HepG2 (cell line): Measurements from ENCODE around the gene BBOX1. TPM values are rescaled to one million over a fixed set of nuclear protein-coding genes. Genes with fewer than 3 reads are reported as not detected.

Experiments
- ATAC-seq: fragments of 200-7000 bp; cut with Tn5 transposase; 3 replicates; pipeline ENCODE4 v1.9.1; 2020; ENCODE audit warnings: mild to moderate bottlenecking, moderate library complexity
- BruUV-seq: library from RNA; stranded (reverse); fragments of 400-500 nt; replicated peaks from 2 replicates; lab custom pipeline; 2021; lab: Mats Ljungman, UMichigan
- CTCF ChIA-PET: fragments of 300-600 bp; formaldehyde crosslinking; extraction: SDS; loops from one replicate; lab custom pipeline; 2021; ENCODE audit warnings: low total read pairs, inconsistent platforms, low intra/inter-chr PET ratio; lab: Yijun Ruan, JAX
- POLR2A ChIA-PET: fragments of 350-600 bp; sonication (Branson Sonifier 250); formaldehyde crosslinking; loops from one replicate; lab custom pipeline; 2020; ENCODE audit warnings: antibody characterized with exemption, inconsistent platforms; lab: Yijun Ruan, JAX
- DNase-seq: peaks from one replicate; pipeline ENCODE4 v3.0.0-alpha.2; 2015; ENCODE audit warnings: low spot score
- FAIRE-seq: peaks from 3 replicates; lab custom pipeline; 2011; peaks lifted over from hg19 to GRCh38; lab: Jason Lieb, UNC
- H2AFZ ChIP-seq: one replicate; pipeline ENCODE4 v1.6.1; 2011; ENCODE audit warnings: low read length, inconsistent platforms
- H3K27ac ChIP-seq: fragments of 300-600 bp; 3 replicates; pipeline ENCODE4 v1.8.0; 2011; ENCODE audit warnings: mixed run types, mild to moderate bottlenecking, mixed read lengths, low read length, inconsistent platforms; ENCODE audit not compliant: insufficient read depth; ENCODE audit errors: extremely low read length
- H3K27me3 ChIP-seq, 2 experiments: fragments of 200-600 bp in 1 of 2; 2 replicates in 1 of 2; 3 replicates in 1 of 2; pipeline versions ENCODE4 v1.6.0 to v1.8.0; 2011; ENCODE audit warnings: low read length in 2 of 2, mild to moderate bottlenecking in 2 of 2, moderate library complexity in 2 of 2, inconsistent platforms in 1 of 2; ENCODE audit not compliant: insufficient read depth in 2 of 2, control insufficient read depth in 1 of 2
- H3K36me3 ChIP-seq, 2 experiments: fragments of 200-600 bp in 1 of 2; replicated peaks in 1 of 2; 2 replicates in 1 of 2; 3 replicates in 1 of 2; pipeline versions ENCODE4 v1.5.1 to v1.8.0; 2011; ENCODE audit warnings: low read length in 2 of 2, inconsistent platforms in 1 of 2; ENCODE audit not compliant: insufficient read depth in 2 of 2, control insufficient read depth in 1 of 2
- H3K4me1 ChIP-seq: 2 replicates; pipeline ENCODE4 v1.5.1; 2012; ENCODE audit warnings: low read length, inconsistent platforms; ENCODE audit not compliant: insufficient read depth
- H3K4me2 ChIP-seq: 2 replicates; pipeline ENCODE4 v1.6.0; 2011; ENCODE audit warnings: low read depth, low read length, inconsistent platforms
- H3K4me3 ChIP-seq, 3 experiments: fragments of 200-600 bp in 1 of 3; sonication (generic), shearing (Covaris generic) in 1 of 3; replicated peaks in 1 of 3; 2 replicates each; pipeline ENCODE4 v1.5.1; 2011 to 2016; ENCODE audit warnings: low read length in 3 of 3, inconsistent platforms in 2 of 3, low read depth in 2 of 3, mild to moderate bottlenecking in 2 of 3, control low read depth in 1 of 3, mixed read lengths in 1 of 3; ENCODE audit not compliant: insufficient read depth in 1 of 3
- H3K79me2 ChIP-seq: one replicate; pipeline ENCODE4 v1.6.1; 2011; ENCODE audit warnings: low read length, inconsistent platforms; ENCODE audit not compliant: insufficient read depth
- H3K9ac ChIP-seq: 2 replicates; pipeline ENCODE4 v1.6.0; 2011; ENCODE audit warnings: mild to moderate bottlenecking, low read depth, low read length, inconsistent platforms; ENCODE audit not compliant: insufficient read depth
- H3K9me3 ChIP-seq: 2 replicates; pipeline ENCODE4 v1.5.1; 2012; ENCODE audit warnings: mild to moderate bottlenecking, low read length
- H4K20me1 ChIP-seq: 2 replicates; pipeline ENCODE4 v1.6.0; 2011; ENCODE audit warnings: inconsistent platforms, mild to moderate bottlenecking, low read length, moderate library complexity; ENCODE audit not compliant: insufficient read depth
- JUNB ChIP-seq: sonication (generic); formaldehyde crosslinking; IDR thresholded peaks from 2 replicates; pipeline ENCODE4 v1.8.0; 2022; ENCODE audit warnings: missing genetic modification reagents, mild to moderate bottlenecking, borderline replicate concordance
- NFATC3 ChIP-seq: sonication (generic); formaldehyde crosslinking; IDR thresholded peaks from 2 replicates; pipeline ENCODE4 v1.5.1; 2020; ENCODE audit warnings: mild to moderate bottlenecking, missing genetic modification reagents
- TBX2 ChIP-seq: sonication (generic); formaldehyde crosslinking; IDR thresholded peaks from 2 replicates; pipeline ENCODE4 v1.5.0; 2020; ENCODE audit warnings: missing genetic modification reagents, mild to moderate bottlenecking, borderline replicate concordance
- ZMYM3 ChIP-seq: sonication (generic); formaldehyde crosslinking; IDR thresholded peaks from 2 replicates; pipeline ENCODE4 v1.5.1; 2020; ENCODE audit warnings: mild to moderate bottlenecking, missing genetic modification reagents
- ZNF333 ChIP-seq: sonication (generic); formaldehyde crosslinking; IDR thresholded peaks from 2 replicates; pipeline ENCODE4 v1.4.0; 2020; ENCODE audit warnings: mild to moderate bottlenecking, missing genetic modification reagents, borderline replicate concordance
- ZNF646 ChIP-seq: sonication (generic); formaldehyde crosslinking; IDR thresholded peaks from 2 replicates; pipeline ENCODE4 v1.9.0; 2021; ENCODE audit warnings: mild to moderate bottlenecking, missing genetic modification reagents
- WGBS: methylation state at CpG from one replicate; pipeline ENCODE4 v1.1.6; 2017; ENCODE audit warnings: low lambda C conversion rate; 5-methylcytosine and 5-hydroxymethylcytosine counted together
- in situ Hi-C: cut with HindIII; loops from 2 replicates; pipeline ENCODE4 v1.10.0; 2017; ENCODE audit warnings: low pct_unique_long_range_greater_than_20kb; ENCODE audit not compliant: extremely low pct_ligation_motif_present
- intact Hi-C: fragments of 100-400 bp; cut with micrococcal nuclease; formaldehyde crosslinking; loops from one replicate; pipeline ENCODE4 v1.10.0; 2022; ENCODE audit not compliant: unreplicated experiment
- polyA plus RNA-seq, 8 experiments: library from polyadenylated mRNA; depleted of rRNA in 3 of 8; stranded (reverse) in 7 of 8; unstranded in 1 of 8; fragments of >200 nt; fragmentation: Illumina TruSeq in 4 of 8; extraction: Trizol in 4 of 8; gene quantifications; 2 replicates each; pipeline versions ENCODE4 v1.2.1 to v1.2.3, GENCODE V29; 2011 to 2016; ENCODE audit warnings: low read depth in 4 of 8, missing spikeins in 1 of 8, mixed read lengths in 1 of 8; ENCODE audit not compliant: insufficient read depth in 1 of 8
- total RNA-seq, 5 experiments: library from RNA; depleted of rRNA; stranded (reverse); fragments of >200 nt; fragmentation: Illumina TruSeq; extraction: Trizol; gene quantifications; 2 replicates each; pipeline ENCODE4 v1.2.3, GENCODE V29; 2016; ENCODE audit warnings: low read depth in 1 of 5

BBOX1 gene
- total and polyA plus RNA-seq, 2 of the 13 experiments (the other 11 are each of a cell fraction or from before 2014, with no cell fraction given): not detected

GRCh38 chr11:27022659-27023251 lies 17.9 kb upstream of the BBOX1 start:
- Histone ChIP-seq H4K20me1 (no peaks in the 10 kb centered on the region), H3K4me3 (no peak overlapping the region), H3K9me3 (no peaks in the 10 kb centered on the region), H3K27me3 (no peaks in the 10 kb centered on the region)
- CTCF ChIA-PET: no interaction called here
- no peak for DNase-seq
- intact Hi-C loops: no loop called here
- TF ChIP-seq NFATC3 (CRISPR knock-in tag): no peak
- TF ChIP-seq ZNF333 (CRISPR knock-in tag): no peak
- no peak for TF ChIP-seq TBX2 (CRISPR knock-in tag)
- no peak for TF ChIP-seq ZMYM3
- TF ChIP-seq, all 625 proteins: peak for 0
- Histone ChIP-seq H3K27ac (no peak overlapping the region), H3K36me3 (no peaks in the 10 kb centered on the region), H2AFZ (no peak overlapping the region), H3K9ac (no peak overlapping the region), H3K4me2 (no peak overlapping the region), H3K79me2 (no peaks in the 10 kb centered on the region), H3K4me1 (peaks cover 18% of the 10 kb centered on the region)
- no peak for FAIRE-seq
- no TSS peak for BruUV-seq
- in situ Hi-C loops: no loop called here
- POLR2A ChIA-PET: no interaction called here
- WGBS: 88% methylated on average over 1 of the region's 1 CpG
- no peak for ATAC-seq

GRCh38 chr11:27024865-27025264 lies 15.8 kb upstream of the BBOX1 start:
- Histone ChIP-seq H3K9me3 (no peaks in the 10 kb centered on the region), H3K36me3 (no peaks in the 10 kb centered on the region), H4K20me1 (no peaks in the 10 kb centered on the region), H3K9ac (no peak overlapping the region), H3K27ac (no peak overlapping the region), H3K4me3 (no peak overlapping the region), H3K79me2 (no peaks in the 10 kb centered on the region), H3K4me1 (peaks cover 18% of the 10 kb centered on the region), H3K4me2 (no peak overlapping the region), H3K27me3 (no peaks in the 10 kb centered on the region), H2AFZ (no peak overlapping the region)
- TF ChIP-seq ZNF646: no peak
- 0 out of 2 replicates have a peak, but pooled peaks have one; percentile 15 for TF ChIP-seq JUNB
- in situ Hi-C loops (no loop called here), intact Hi-C loops (no loop called here)
- CTCF ChIA-PET: no interaction called here
- ATAC-seq: no peak
- no peak for FAIRE-seq
- BruUV-seq: no TSS peak
- no peak for DNase-seq
- 59% methylated on average over 3 of the region's 3 CpGs for WGBS
- POLR2A ChIA-PET: no interaction called here
